Trophoblast cell (in vitro differentiated cells and primary cell): Measurements from ENCODE around the gene BTBD9.

ENCODE experiments used
- DNase-seq, 2 donors: peaks; one replicate each; pipeline ENCODE4 v3.0.0-alpha.2; 2016
- H2AFZ ChIP-seq: 2 replicates; pipeline ENCODE4 v1.6.1; 2013; ENCODE audit warnings: low read length, moderate library complexity, mild to moderate bottlenecking; ENCODE audit not compliant: insufficient read depth, poor library complexity
- H2AK5ac ChIP-seq: 2 replicates; pipeline ENCODE4 v1.6.1; 2013; ENCODE audit warnings: mild to moderate bottlenecking, low read length
- H2BK120ac ChIP-seq: 2 replicates; pipeline ENCODE4 v1.6.1; 2013; ENCODE audit warnings: low read length, mild to moderate bottlenecking, moderate library complexity; ENCODE audit not compliant: insufficient read depth, poor library complexity
- H2BK12ac ChIP-seq: 2 replicates; pipeline ENCODE4 v1.6.1; 2013; ENCODE audit warnings: mild to moderate bottlenecking, low read length, moderate library complexity
- H2BK5ac ChIP-seq: 2 replicates; pipeline ENCODE4 v1.6.1; 2013; ENCODE audit warnings: low read length, low read depth, moderate library complexity, mild to moderate bottlenecking; ENCODE audit not compliant: poor library complexity
- H3K14ac ChIP-seq: 2 replicates; pipeline ENCODE4 v1.6.1; 2013; ENCODE audit warnings: mild to moderate bottlenecking, low read length
- H3K18ac ChIP-seq: 2 replicates; pipeline ENCODE4 v1.6.1; 2013; ENCODE audit warnings: mild to moderate bottlenecking, low read length
- H3K23ac ChIP-seq: 2 replicates; pipeline ENCODE4 v1.6.1; 2013; ENCODE audit warnings: low read length
- H3K27ac ChIP-seq: 2 replicates; pipeline ENCODE4 v1.5.1; 2013; ENCODE audit warnings: low read depth, mild to moderate bottlenecking, inconsistent platforms, low read length, moderate library complexity
- H3K27me3 ChIP-seq: 2 replicates; pipeline ENCODE4 v1.6.1; 2013; ENCODE audit warnings: inconsistent platforms, mild to moderate bottlenecking, low read length, moderate library complexity; ENCODE audit not compliant: insufficient read depth
- H3K36me3 ChIP-seq, 2 experiments: 1 replicate in 1 of 2; 2 replicates in 1 of 2; pipeline ENCODE4 v1.6.1; 2013; ENCODE audit warnings: low read length in 2 of 2, mild to moderate bottlenecking in 2 of 2, moderate library complexity in 1 of 2; ENCODE audit not compliant: insufficient read depth in 2 of 2, control insufficient read depth in 1 of 2
- H3K4ac ChIP-seq: 2 replicates; pipeline ENCODE4 v1.6.1; 2013; ENCODE audit warnings: low read depth, mild to moderate bottlenecking, low read length, moderate library complexity
- H3K4me1 ChIP-seq, 2 experiments: 1 replicate in 1 of 2; 2 replicates in 1 of 2; pipeline ENCODE4 v1.6.1; 2013; ENCODE audit warnings: low read length in 2 of 2, mild to moderate bottlenecking in 2 of 2, moderate library complexity in 1 of 2; ENCODE audit not compliant: insufficient read depth in 2 of 2, control insufficient read depth in 1 of 2
- H3K4me2 ChIP-seq: 2 replicates; pipeline ENCODE4 v1.6.1; 2013; ENCODE audit warnings: inconsistent platforms, mild to moderate bottlenecking, low read length, moderate library complexity
- H3K4me3 ChIP-seq: 2 replicates; pipeline ENCODE4 v1.5.1; 2013; ENCODE audit warnings: mild to moderate bottlenecking, low read depth, low read length, inconsistent platforms
- H3K79me1 ChIP-seq: one replicate; pipeline ENCODE4 v1.6.1; 2013; ENCODE audit warnings: low read length
- H3K79me2 ChIP-seq: 2 replicates; pipeline ENCODE4 v1.6.1; 2013; ENCODE audit warnings: low read length, mild to moderate bottlenecking; ENCODE audit not compliant: control insufficient read depth, insufficient read depth, poor library complexity
- H3K9ac ChIP-seq: 2 replicates; pipeline ENCODE4 v1.6.1; 2013; ENCODE audit warnings: mild to moderate bottlenecking, low read length
- H3K9me3 ChIP-seq: 2 replicates; pipeline ENCODE4 v1.6.1; 2013; ENCODE audit warnings: low read depth, mild to moderate bottlenecking, control low read depth, inconsistent platforms, low read length; ENCODE audit not compliant: insufficient read depth
- H4K12ac ChIP-seq: 2 replicates; pipeline ENCODE4 v1.6.1; 2013; ENCODE audit warnings: low read depth, mild to moderate bottlenecking, low read length, moderate library complexity
- H4K8ac ChIP-seq: 2 replicates; pipeline ENCODE4 v1.6.1; 2013; ENCODE audit warnings: low read depth, mild to moderate bottlenecking, low read length, moderate library complexity
- H4K91ac ChIP-seq: one replicate; pipeline ENCODE4 v1.6.1; 2013; ENCODE audit warnings: low read depth, mild to moderate bottlenecking, low read length, moderate library complexity
- WGBS: extraction: QIAGEN DNeasy Blood & Tissue Kit; methylation state at CpG from one replicate; pipeline ENCODE4 v1.1.7; 2013; ENCODE audit warnings: missing lambda C conversion rate; ENCODE audit not compliant: insufficient read length, insufficient coverage; ENCODE audit errors: extremely low coverage; 5-methylcytosine and 5-hydroxymethylcytosine counted together

BTBD9 gene

GRCh38 chr6:38542031-38542430 lies 97.7 kb downstream of the BTBD9 start:
- no peak for DNase-seq
- H3K79me1 ChIP-seq, result no peaks in the 10 kb centered on the region
- H3K4me2 ChIP-seq, result no peak overlapping the region
- no peak overlapping the region for H4K12ac ChIP-seq
- H3K27me3 ChIP-seq, result no peaks in the 10 kb centered on the region
- no peak overlapping the region for H3K9ac ChIP-seq
- H3K18ac ChIP-seq, result no peak overlapping the region
- no peak overlapping the region for H3K27ac ChIP-seq
- no peak overlapping the region for H3K23ac ChIP-seq
- no peak overlapping the region for H3K4ac ChIP-seq
- no peak overlapping the region for H2BK120ac ChIP-seq
- no peak overlapping the region for H2BK12ac ChIP-seq
- H3K9me3 ChIP-seq, result no peaks in the 10 kb centered on the region
- no CpG with 5 or more reads among the region's 2 CpGs for WGBS
- no peaks in the 10 kb centered on the region for H3K79me2 ChIP-seq
- H3K4me3 ChIP-seq, result no peak overlapping the region
- H3K36me3 ChIP-seq, result no peaks in the 10 kb centered on the region
- no peak overlapping the region for H2BK5ac ChIP-seq
- H2AK5ac ChIP-seq, result no peak overlapping the region
- no peak overlapping the region for H4K8ac ChIP-seq
- no peak overlapping the region for H2AFZ ChIP-seq
- no peak overlapping the region for H3K14ac ChIP-seq
- no peaks in the 10 kb centered on the region for H3K4me1 ChIP-seq
- no peak overlapping the region for H4K91ac ChIP-seq

GRCh38 chr6:38533064-38533463 lies 106.7 kb downstream of the BTBD9 start:
- no peak for DNase-seq
- H3K36me3 ChIP-seq, result peaks cover 0 to 2% of the 10 kb centered on the region in 2 experiments
- H3K27me3 ChIP-seq, result no peaks in the 10 kb centered on the region
- H3K27ac ChIP-seq, result no peak overlapping the region
- H3K9me3 ChIP-seq, result peaks cover 6% of the 10 kb centered on the region
- no peak overlapping the region for H3K23ac ChIP-seq
- H2BK5ac ChIP-seq, result no peak overlapping the region
- no peak overlapping the region for H3K14ac ChIP-seq
- no peak overlapping the region for H3K4ac ChIP-seq
- no peaks in the 10 kb centered on the region for H3K4me1 ChIP-seq
- H3K18ac ChIP-seq, result no peak overlapping the region
- no peak overlapping the region for H4K91ac ChIP-seq
- no peak overlapping the region for H2AFZ ChIP-seq
- no peak overlapping the region for H2BK12ac ChIP-seq
- no peak overlapping the region for H4K8ac ChIP-seq
- H3K4me3 ChIP-seq, result no peak overlapping the region
- no peak overlapping the region for H2AK5ac ChIP-seq
- H2BK120ac ChIP-seq, result no peak overlapping the region
- H4K12ac ChIP-seq, result no peak overlapping the region
- H3K9ac ChIP-seq, result no peak overlapping the region
- H3K79me2 ChIP-seq, result no peaks in the 10 kb centered on the region
- no peak overlapping the region for H3K4me2 ChIP-seq
- no peaks in the 10 kb centered on the region for H3K79me1 ChIP-seq

GRCh38 chr6:38531134-38531533 lies 108.6 kb downstream of the BTBD9 start:
- no peak overlapping the region for H4K8ac ChIP-seq
- no peak overlapping the region for H4K91ac ChIP-seq
- peaks cover 0 to 2% of the 10 kb centered on the region in 2 experiments for H3K36me3 ChIP-seq
- H3K18ac ChIP-seq, result no peak overlapping the region
- H3K4me1 ChIP-seq, result no peaks in the 10 kb centered on the region
- no peak overlapping the region for H3K4me2 ChIP-seq
- H3K27ac ChIP-seq, result no peak overlapping the region
- H2AK5ac ChIP-seq, result no peak overlapping the region
- H3K27me3 ChIP-seq, result no peaks in the 10 kb centered on the region
- no peak overlapping the region for H4K12ac ChIP-seq
- no peak overlapping the region for H3K14ac ChIP-seq
- H3K4me3 ChIP-seq, result no peak overlapping the region
- H2BK120ac ChIP-seq, result no peak overlapping the region
- H2AFZ ChIP-seq, result no peak overlapping the region
- H2BK12ac ChIP-seq, result no peak overlapping the region
- no peak overlapping the region for H2BK5ac ChIP-seq
- no peak overlapping the region for H3K4ac ChIP-seq
- peaks cover 6% of the 10 kb centered on the region for H3K9me3 ChIP-seq
- H3K79me1 ChIP-seq, result no peaks in the 10 kb centered on the region
- DNase-seq, result no peak
- no CpG with 5 or more reads among the region's 3 CpGs for WGBS
- H3K79me2 ChIP-seq, result no peaks in the 10 kb centered on the region
- H3K9ac ChIP-seq, result no peak overlapping the region
- H3K23ac ChIP-seq, result no peak overlapping the region

GRCh38 chr6:38528196-38528965 lies 111.3 kb downstream of the BTBD9 start:
- Histone ChIP-seq H3K9ac (no peak overlapping the region), H3K79me1 (no peaks in the 10 kb centered on the region), H4K12ac (no peak overlapping the region), H3K4me3 (no peak overlapping the region), H2AFZ (no peak overlapping the region), H3K4me1 (no peaks in the 10 kb centered on the region), H3K14ac (no peak overlapping the region), H2AK5ac (no peak overlapping the region), H3K4ac (no peak overlapping the region), H3K27me3 (no peaks in the 10 kb centered on the region), H3K27ac (no peak overlapping the region), H4K91ac (no peak overlapping the region), H2BK5ac (no peak overlapping the region), H4K8ac (no peak overlapping the region), H2BK120ac (no peak overlapping the region), H3K79me2 (no peaks in the 10 kb centered on the region), H3K9me3 (peaks cover 8% of the 10 kb centered on the region), H3K18ac (no peak overlapping the region), H3K4me2 (no peak overlapping the region), H2BK12ac (no peak overlapping the region), H3K36me3 (peaks cover 0 to 2% of the 10 kb centered on the region in 2 experiments), H3K23ac (no peak overlapping the region)
- DNase-seq, result no peak
- no CpG with 5 or more reads among the region's 5 CpGs for WGBS
